Glomerular endothelial cell (primary cell): Measurements from ENCODE around the gene SCFD1. TPM values are rescaled to one million over a fixed set of nuclear protein-coding genes. Genes with fewer than 3 reads are reported as not detected.
"Not testable (repeated sequence)": the region's sequence is repeated elsewhere in the genome, so short reads cannot be mapped to it uniquely, and the experiment has no call there.

ENCODE experiments used
- DNase-seq: peaks from one replicate; pipeline ENCODE4 v3.0.0-alpha.2; 2011; ENCODE audit warnings: low read depth, low spot score; ENCODE audit errors: extremely low read depth
- total RNA-seq: library from RNA; depleted of rRNA; stranded (reverse); fragments of >200 nt; gene quantifications from 2 replicates; pipeline ENCODE4 v1.2.3, GENCODE V29; 2015

Gene SCFD1
- total RNA-seq, 1 donor from 2014 or later, result 45.0 TPM

- no peak for DNase-seq
These were observed 35.6 kb downstream of the SCFD1 start for GRCh38 chr14:30657606-30658163.

GRCh38 chr14:30658645-30659044, 36.5 kb downstream of the SCFD1 start:
- DNase-seq, result no peak

- DNase-seq, result no peak
These were observed 47.5 kb downstream of the SCFD1 start for GRCh38 chr14:30669594-30669993.

GRCh38 chr14:30673071-30673470, 51.0 kb downstream of the SCFD1 start:
- DNase-seq, result no peak

- no peak for DNase-seq
These were observed 56.9 kb downstream of the SCFD1 start for GRCh38 chr14:30678926-30679431.

GRCh38 chr14:30680036-30680435, 57.9 kb downstream of the SCFD1 start:
- no peak for DNase-seq

GRCh38 chr14:30680776-30681175, 58.7 kb downstream of the SCFD1 start:
- DNase-seq, result not testable (repeated sequence)

- no peak for DNase-seq
These were observed 59.7 kb downstream of the SCFD1 start for GRCh38 chr14:30681752-30682355.

- DNase-seq, result not testable (repeated sequence)
These were observed 68.6 kb downstream of the SCFD1 start for GRCh38 chr14:30690487-30691355.

- DNase-seq, result no peak
These were observed 69.8 kb downstream of the SCFD1 start for GRCh38 chr14:30691751-30692398.

- no peak for DNase-seq
These were observed 70.5 kb downstream of the SCFD1 start for GRCh38 chr14:30692669-30693068.

GRCh38 chr14:30698463-30698862, 76.3 kb downstream of the SCFD1 start:
- no peak for DNase-seq

GRCh38 chr14:30706704-30707103, 84.6 kb downstream of the SCFD1 start:
- DNase-seq, result no peak

- no peak for DNase-seq
These were observed 86.0 kb downstream of the SCFD1 start for GRCh38 chr14:30708157-30708556.

- no peak for DNase-seq
These were observed 87.1 kb downstream of the SCFD1 start for GRCh38 chr14:30709201-30709600.

- DNase-seq, result no peak
These were observed 88.8 kb downstream of the SCFD1 start for GRCh38 chr14:30710876-30711275.

GRCh38 chr14:30719137-30719536, 97.0 kb downstream of the SCFD1 start:
- DNase-seq, result no peak

GRCh38 chr14:30725763-30726162, 103.6 kb downstream of the SCFD1 start:
- no peak for DNase-seq

- DNase-seq, result no peak
These were observed 106.4 kb downstream of the SCFD1 start for GRCh38 chr14:30728471-30728870.

- no peak for DNase-seq
These were observed 115.8 kb downstream of the SCFD1 start for GRCh38 chr14:30737916-30738315.

- no peak for DNase-seq
These were observed 116.9 kb downstream of the SCFD1 start for GRCh38 chr14:30738978-30739377.
